K562 (cell line): ENCODE measurements around the gene RPTOR. TPM values are rescaled to one million over a fixed set of nuclear protein-coding genes. Genes with fewer than 3 reads are reported as not detected.

ENCODE experiments used
- ATAC-seq: fragments of 200-7000 bp; cut with Tn5 transposase; 3 replicates; pipeline ENCODE4 v1.9.1; 2020; ENCODE audit warnings: moderate library complexity
- BruUV-seq: library from RNA; stranded (reverse); fragments of 400-500 nt; replicated peaks from 2 replicates; lab custom pipeline; 2021; lab: Mats Ljungman, UMichigan
- CTCF ChIA-PET: fragments of 300-600 bp; formaldehyde crosslinking; extraction: SDS; loops from one replicate; lab custom pipeline; 2021; ENCODE audit warnings: low intra/inter-chr PET ratio; lab: Yijun Ruan, JAX
- POLR2A ChIA-PET: fragments of 300-600, 350-650 bp; sonication (Branson Sonifier 250); formaldehyde crosslinking; extraction: SDS; loops from one replicate; lab custom pipeline; 2021; ENCODE audit warnings: antibody characterized with exemption, inconsistent platforms; lab: Yijun Ruan, JAX
- DNase-seq, 4 experiments: peaks; one replicate each; pipeline versions ENCODE4 v3.0.0 to v3.0.0-alpha.2; 2011 to 2018; ENCODE audit warnings: low spot score in 3 of 4, mixed read lengths in 3 of 4; ENCODE audit errors: extremely low read depth in 1 of 4
- FAIRE-seq: peaks from 2 replicates; lab custom pipeline; 2011; peaks lifted over from hg19 to GRCh38; lab: Jason Lieb, UNC
- H2AFZ ChIP-seq: 2 replicates; pipeline ENCODE4 v1.6.0; 2011; ENCODE audit warnings: low read depth, low read length, control low read depth, inconsistent platforms
- H3K27ac ChIP-seq: fragments of 200-600 bp; 3 replicates; pipeline ENCODE4 v1.8.0; 2011; ENCODE audit warnings: low read depth, mild to moderate bottlenecking, control low read depth, inconsistent platforms, low read length, moderate library complexity, mixed read lengths; ENCODE audit errors: extremely low read depth
- H3K27me3 ChIP-seq, 2 experiments: fragments of 300-600 bp in 1 of 2; 2 replicates in 1 of 2; 3 replicates in 1 of 2; pipeline versions ENCODE4 v1.6.0 to v1.8.0; 2011; ENCODE audit warnings: inconsistent platforms in 2 of 2, low read length in 2 of 2, mild to moderate bottlenecking in 1 of 2, mixed read lengths in 1 of 2, moderate library complexity in 1 of 2; ENCODE audit not compliant: control insufficient read depth in 2 of 2, insufficient read depth in 2 of 2
- H3K36me3 ChIP-seq: fragments of 300-600 bp; 3 replicates; pipeline ENCODE4 v1.8.0; 2011; ENCODE audit warnings: mild to moderate bottlenecking, low read length, inconsistent platforms; ENCODE audit not compliant: control insufficient read depth, insufficient read depth
- H3K4me1 ChIP-seq, 2 experiments: fragments of 200-600 bp in 1 of 2; replicated peaks in 1 of 2; 2 replicates in 1 of 2; 3 replicates in 1 of 2; pipeline versions ENCODE4 v1.5.1 to v1.8.0; 2011; ENCODE audit warnings: inconsistent platforms in 2 of 2, low read length in 2 of 2, mild to moderate bottlenecking in 1 of 2, mixed read lengths in 1 of 2, moderate library complexity in 1 of 2; ENCODE audit not compliant: control insufficient read depth in 2 of 2, insufficient read depth in 2 of 2
- H3K4me2 ChIP-seq: 2 replicates; pipeline ENCODE4 v1.6.1; 2011; ENCODE audit warnings: low read length, control low read depth, inconsistent platforms, mixed read lengths; ENCODE audit not compliant: insufficient read depth
- H3K4me3 ChIP-seq: fragments of 200-600 bp; sonication (generic), shearing (Covaris generic); 2 replicates; pipeline ENCODE4 v1.5.1; 2016; ENCODE audit warnings: control low read depth, inconsistent platforms
- H3K79me2 ChIP-seq: fragments of 200-600 bp; 3 replicates; pipeline ENCODE4 v1.8.0; 2011; ENCODE audit warnings: low read length, inconsistent platforms; ENCODE audit not compliant: control insufficient read depth, insufficient read depth
- H3K9ac ChIP-seq, 2 experiments: 2 replicates each; pipeline versions ENCODE4 v1.6.0 to v1.6.1; 2011; ENCODE audit warnings: low read depth in 2 of 2, low read length in 2 of 2, control low read depth in 1 of 2, inconsistent platforms in 1 of 2, mild to moderate bottlenecking in 1 of 2, mixed read lengths in 1 of 2; ENCODE audit not compliant: insufficient read depth in 1 of 2
- H3K9me1 ChIP-seq: one replicate; pipeline ENCODE4 v1.6.0; 2011; ENCODE audit warnings: inconsistent platforms, mild to moderate bottlenecking, low read length, moderate library complexity; ENCODE audit not compliant: control insufficient read depth, insufficient read depth
- H3K9me3 ChIP-seq: replicated peaks from 2 replicates; pipeline ENCODE4 v1.5.1; 2011; ENCODE audit warnings: low read depth, low read length, inconsistent platforms; ENCODE audit not compliant: control insufficient read depth, insufficient read depth
- H4K20me1 ChIP-seq: replicated peaks from 2 replicates; pipeline ENCODE4 v1.6.1; 2011; ENCODE audit warnings: low read length, inconsistent platforms, mixed read lengths; ENCODE audit not compliant: control insufficient read depth, insufficient read depth
- IFI16 ChIP-seq: fragments of 250-450 bp; sonication (Bioruptor Pico); IDR thresholded peaks from 2 replicates; pipeline ENCODE4 v2.1.2; 2022; ENCODE audit warnings: mild to moderate bottlenecking, inconsistent platforms
- XRCC5 ChIP-seq: fragments of 200-400 bp; formaldehyde crosslinking; IDR thresholded peaks from 2 replicates; pipeline ENCODE4 v1.6.1; 2017; ENCODE audit warnings: low read depth, mild to moderate bottlenecking, low read length
- ZNF217 ChIP-seq: sonication (generic); formaldehyde crosslinking; IDR thresholded peaks from 2 replicates; pipeline ENCODE4 v1.8.0; 2022; ENCODE audit warnings: mild to moderate bottlenecking, missing genetic modification reagents
- WGBS: fragments of 100-300 bp; shearing (Covaris generic); methylation state at CpG from one replicate; pipeline ENCODE4 v1.1.6; 2016; ENCODE audit warnings: low coverage, mixed read lengths; ENCODE audit not compliant: insufficient coverage; ENCODE audit errors: missing lambda C conversion rate; 5-methylcytosine and 5-hydroxymethylcytosine counted together
- in situ Hi-C: fragments of 300-500 bp; cut with MboI; formaldehyde crosslinking; loops from 4 replicates; pipeline ENCODE4 v1.15.0; 2018; ENCODE audit warnings: inconsistent platforms, mixed read lengths
- intact Hi-C: fragments of 100-400 bp; cut with micrococcal nuclease; formaldehyde crosslinking; loops from 2 replicates; pipeline ENCODE4 v1.14.2; 2022
- polyA plus RNA-seq, 8 experiments: library from polyadenylated mRNA; depleted of rRNA in 4 of 8; stranded (reverse) in 5 of 8; unstranded in 3 of 8; fragments of >200 nt; fragmentation: Nextera tagmentation in 2 of 8; fragmentation: Illumina TruSeq in 1 of 8; extraction: Ambion mirVana in 2 of 8; extraction: Trizol in 1 of 8; gene quantifications; 2 replicates each; pipeline versions ENCODE4 v1.2.1 to v1.2.3, GENCODE V29; 2011 to 2014; ENCODE audit warnings: inconsistent platforms in 1 of 8, missing spikeins in 1 of 8
- total RNA-seq, 7 experiments: library from RNA; depleted of rRNA in 6 of 7; stranded (reverse); fragments of >200 nt in 6 of 7; fragmentation: Illumina TruSeq in 2 of 7; extraction: Trizol in 2 of 7; gene quantifications; 2 replicates each; pipeline versions ENCODE4 v1.2.1 to v1.2.3, GENCODE V29; 2011 to 2021; ENCODE audit warnings: low replicate concordance in 1 of 7
- TF ChIP-seq, protein P1 (sequence below): fragments of 250-450 bp; sonication (Bioruptor Pico); IDR thresholded peaks from 2 replicates; pipeline ENCODE4 v1.8.0; 2021; ENCODE audit warnings: moderate library complexity, mild to moderate bottlenecking, inconsistent platforms
- TF ChIP-seq, protein P2 (sequence below): fragments of 450-650 bp; IDR thresholded peaks from 2 replicates; pipeline ENCODE4 v1.6.1; 2018; ENCODE audit not compliant: partially characterized antibody

Gene RPTOR
- total and polyA plus RNA-seq, 9 of the 15 experiments (the other 6 are each of a cell fraction or from before 2014, with no cell fraction given) = 0.24 to 54.1 (median 10.2) TPM

DNA sequence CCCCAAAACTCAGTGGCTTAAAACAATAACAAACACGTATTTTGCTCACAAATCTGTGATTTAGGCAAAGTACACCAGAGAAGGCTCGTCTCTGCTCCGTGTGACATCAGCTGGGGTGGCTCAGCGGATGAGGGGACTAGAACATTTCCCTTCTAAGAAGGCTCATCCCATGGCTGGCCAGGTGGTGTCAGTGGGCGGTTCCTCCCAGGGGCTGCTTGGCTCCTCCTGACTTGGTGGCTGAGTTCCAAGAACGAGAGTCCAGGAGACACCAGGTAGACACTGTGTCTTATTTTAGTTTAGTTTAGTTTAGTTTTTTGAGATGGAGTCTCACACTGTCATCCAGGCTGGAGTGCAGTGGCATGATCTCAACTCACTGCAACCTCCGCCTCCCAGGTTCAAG lies 441.4 kb downstream of the RPTOR start:
- H3K9me1 ChIP-seq = no peaks in the 10 kb centered on the region
- BruUV-seq = no TSS peak
- ChIA-PET POLR2A (interaction anchor here (0.7 to 0.9 kb wide), 2 partner anchors 13 to 558 kb away, joined by 3 read pairs; no protein-coding TSS in a partner anchor), CTCF (interaction anchor here (0.7 to 0.8 kb wide), 2 partner anchors 16 to 115 kb away, joined by 3 read pairs; no protein-coding TSS in a partner anchor)
- TF ChIP-seq, protein P1, sequence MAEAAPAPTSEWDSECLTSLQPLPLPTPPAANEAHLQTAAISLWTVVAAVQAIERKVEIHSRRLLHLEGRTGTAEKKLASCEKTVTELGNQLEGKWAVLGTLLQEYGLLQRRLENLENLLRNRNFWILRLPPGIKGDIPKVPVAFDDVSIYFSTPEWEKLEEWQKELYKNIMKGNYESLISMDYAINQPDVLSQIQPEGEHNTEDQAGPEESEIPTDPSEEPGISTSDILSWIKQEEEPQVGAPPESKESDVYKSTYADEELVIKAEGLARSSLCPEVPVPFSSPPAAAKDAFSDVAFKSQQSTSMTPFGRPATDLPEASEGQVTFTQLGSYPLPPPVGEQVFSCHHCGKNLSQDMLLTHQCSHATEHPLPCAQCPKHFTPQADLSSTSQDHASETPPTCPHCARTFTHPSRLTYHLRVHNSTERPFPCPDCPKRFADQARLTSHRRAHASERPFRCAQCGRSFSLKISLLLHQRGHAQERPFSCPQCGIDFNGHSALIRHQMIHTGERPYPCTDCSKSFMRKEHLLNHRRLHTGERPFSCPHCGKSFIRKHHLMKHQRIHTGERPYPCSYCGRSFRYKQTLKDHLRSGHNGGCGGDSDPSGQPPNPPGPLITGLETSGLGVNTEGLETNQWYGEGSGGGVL (CRISPR knock-in tag) = no peak
- TF ChIP-seq, protein P2, sequence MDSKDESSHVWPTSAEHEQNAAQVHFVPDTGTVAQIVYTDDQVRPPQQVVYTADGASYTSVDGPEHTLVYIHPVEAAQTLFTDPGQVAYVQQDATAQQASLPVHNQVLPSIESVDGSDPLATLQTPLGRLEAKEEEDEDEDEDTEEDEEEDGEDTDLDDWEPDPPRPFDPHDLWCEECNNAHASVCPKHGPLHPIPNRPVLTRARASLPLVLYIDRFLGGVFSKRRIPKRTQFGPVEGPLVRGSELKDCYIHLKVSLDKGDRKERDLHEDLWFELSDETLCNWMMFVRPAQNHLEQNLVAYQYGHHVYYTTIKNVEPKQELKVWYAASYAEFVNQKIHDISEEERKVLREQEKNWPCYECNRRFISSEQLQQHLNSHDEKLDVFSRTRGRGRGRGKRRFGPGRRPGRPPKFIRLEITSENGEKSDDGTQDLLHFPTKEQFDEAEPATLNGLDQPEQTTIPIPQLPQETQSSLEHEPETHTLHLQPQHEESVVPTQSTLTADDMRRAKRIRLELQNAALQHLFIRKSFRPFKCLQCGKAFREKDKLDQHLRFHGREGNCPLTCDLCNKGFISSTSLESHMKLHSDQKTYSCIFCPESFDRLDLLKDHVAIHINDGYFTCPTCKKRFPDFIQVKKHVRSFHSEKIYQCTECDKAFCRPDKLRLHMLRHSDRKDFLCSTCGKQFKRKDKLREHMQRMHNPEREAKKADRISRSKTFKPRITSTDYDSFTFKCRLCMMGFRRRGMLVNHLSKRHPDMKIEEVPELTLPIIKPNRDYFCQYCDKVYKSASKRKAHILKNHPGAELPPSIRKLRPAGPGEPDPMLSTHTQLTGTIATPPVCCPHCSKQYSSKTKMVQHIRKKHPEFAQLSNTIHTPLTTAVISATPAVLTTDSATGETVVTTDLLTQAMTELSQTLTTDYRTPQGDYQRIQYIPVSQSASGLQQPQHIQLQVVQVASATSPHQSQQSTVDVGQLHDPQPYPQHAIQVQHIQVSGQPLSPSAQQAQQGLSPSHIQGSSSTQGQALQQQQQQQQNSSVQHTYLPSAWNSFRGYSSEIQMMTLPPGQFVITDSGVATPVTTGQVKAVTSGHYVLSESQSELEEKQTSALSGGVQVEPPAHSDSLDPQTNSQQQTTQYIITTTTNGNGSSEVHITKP = no peak
- TF ChIP-seq IFI16 (CRISPR knock-in tag) (no peak), ZNF217 (CRISPR knock-in tag) (no peak), XRCC5 (no peak)
- in situ Hi-C loops (loop anchor here (5.0 to 10.0 kb wide), 2 partner anchors 111 to 791 kb away; no protein-coding TSS in a partner anchor), intact Hi-C loops (loop anchor here (10.0 kb wide), 1 partner anchor 239 kb away; the partner anchor contains the start of gene CEP131)
- H4K20me1 ChIP-seq = 0 out of 2 replicates have a peak, but pooled peaks cover 9% of the 10 kb centered on the region
- DNase-seq (no peak), ATAC-seq (no peak), FAIRE-seq (no peak)
- H3K4me1 ChIP-seq = peaks cover 0 to 50% of the 10 kb centered on the region in 2 experiments; a peak in 3 of 5 replicates
- no peaks in the 10 kb centered on the region for H3K79me2 ChIP-seq
- H3K27ac ChIP-seq = no peak overlapping the region
- H3K27me3 ChIP-seq = peaks cover 12 to 28% of the 10 kb centered on the region in 2 experiments; a peak in 4 of 5 replicates
- no peak overlapping the region for H3K4me2 ChIP-seq
- no peak overlapping the region for H3K9ac ChIP-seq
- H3K36me3 ChIP-seq = no peaks in the 10 kb centered on the region
- no peak overlapping the region for H3K4me3 ChIP-seq
- no peaks in the 10 kb centered on the region for H3K9me3 ChIP-seq
- 39% methylated on average over 7 of the region's 7 CpGs for WGBS
- H2AFZ ChIP-seq = no peak overlapping the region
